GM12878 (cell line): ENCODE data around the gene UBE2E1. TPM values are rescaled to one million over a fixed set of nuclear protein-coding genes. Genes with fewer than 3 reads are reported as not detected.
A peak's percentile ranks its signal among the peaks of the same experiment; 100 is the strongest.

Experiments
- ATAC-seq: fragments of 200-7000 bp; cut with Tn5 transposase; 3 replicates; pipeline ENCODE4 v1.9.1; 2020; ENCODE audit warnings: mild to moderate bottlenecking, moderate library complexity
- BruUV-seq: library from RNA; stranded (reverse); fragments of 400-500 nt; replicated peaks from 2 replicates; lab custom pipeline; 2021; lab: Mats Ljungman, UMichigan
- CTCF ChIA-PET: fragments of 300-600 bp; sonication (Branson Sonifier 250); formaldehyde crosslinking; extraction: SDS; loops from one replicate; lab custom pipeline; 2021; ENCODE audit warnings: inconsistent platforms; lab: Yijun Ruan, JAX
- POLR2A ChIA-PET: fragments of 350-600 bp; formaldehyde crosslinking; extraction: SDS; loops from one replicate; lab custom pipeline; 2021; ENCODE audit warnings: inconsistent platforms; lab: Charles Lee
- RAD21 ChIA-PET: fragments of 300-600 bp; sonication (Branson Sonifier 250); formaldehyde crosslinking; loops from one replicate; lab custom pipeline; 2023; ENCODE audit warnings: antibody characterized with exemption; ENCODE audit not compliant: unreplicated experiment; lab: Charles Lee
- SMC1A ChIA-PET: fragments of 300-600 bp; sonication (Branson Sonifier 250); formaldehyde crosslinking; loops from one replicate; lab custom pipeline; 2023; ENCODE audit not compliant: unreplicated experiment, uncharacterized antibody; lab: Charles Lee
- DNase-seq: peaks from one replicate; pipeline ENCODE4 v3.0.0-alpha.2; 2011; ENCODE audit warnings: low read depth, low spot score
- FAIRE-seq: peaks from 3 replicates; lab custom pipeline; 2011; peaks lifted over from hg19 to GRCh38; lab: Jason Lieb, UNC
- H2AFZ ChIP-seq: 2 replicates; pipeline ENCODE4 v1.6.0; 2011; ENCODE audit warnings: low read depth, low read length, control low read depth; ENCODE audit not compliant: control insufficient read depth
- H3K27ac ChIP-seq: 2 replicates; pipeline ENCODE4 v1.5.1; 2011; ENCODE audit warnings: control low read depth; ENCODE audit not compliant: control insufficient read depth, insufficient read depth
- H3K27me3 ChIP-seq, 2 experiments: replicated peaks in 1 of 2; 2 replicates each; pipeline versions ENCODE4 v1.6.0 to v1.6.1; 2011; ENCODE audit warnings: low read length in 1 of 2; ENCODE audit not compliant: control insufficient read depth in 2 of 2, insufficient read depth in 2 of 2
- H3K36me3 ChIP-seq, 2 experiments: 2 replicates each; pipeline ENCODE4 v1.5.1; 2011; ENCODE audit warnings: low read length in 1 of 2; ENCODE audit not compliant: control insufficient read depth in 2 of 2, insufficient read depth in 2 of 2
- H3K4me1 ChIP-seq: 2 replicates; pipeline ENCODE4 v1.6.1; 2011; ENCODE audit warnings: mild to moderate bottlenecking, low read length, moderate library complexity, mixed read lengths; ENCODE audit not compliant: control insufficient read depth, insufficient read depth
- H3K4me2 ChIP-seq: 2 replicates; pipeline ENCODE4 v1.6.0; 2011; ENCODE audit warnings: control low read depth; ENCODE audit not compliant: control insufficient read depth, insufficient read depth
- H3K4me3 ChIP-seq: fragments of 200-600 bp; sonication (generic); 2 replicates; pipeline ENCODE4 v1.5.1; 2016
- H3K79me2 ChIP-seq: 2 replicates; pipeline ENCODE4 v1.6.0; 2011; ENCODE audit warnings: low read length; ENCODE audit not compliant: control insufficient read depth, insufficient read depth
- H3K9ac ChIP-seq: 2 replicates; pipeline ENCODE4 v1.8.0; 2011; ENCODE audit warnings: low read length, control low read depth, mixed read lengths; ENCODE audit not compliant: control insufficient read depth, insufficient read depth
- H3K9me3 ChIP-seq: replicated peaks from 3 replicates; pipeline ENCODE4 v1.5.1; 2011; ENCODE audit warnings: mild to moderate bottlenecking, low read length; ENCODE audit not compliant: control insufficient read depth, insufficient read depth
- H4K20me1 ChIP-seq: 2 replicates; pipeline ENCODE4 v1.6.0; 2011; ENCODE audit not compliant: control insufficient read depth, insufficient read depth
- CHD2 ChIP-seq: IDR thresholded peaks from 2 replicates; pipeline ENCODE4 v1.6.1; 2011; ENCODE audit warnings: low read depth, low read length, improper control_type of control experiment, borderline replicate concordance
- CHD4 ChIP-seq: fragments of 200-600 bp; sonication (generic); IDR thresholded peaks from 2 replicates; pipeline ENCODE4 v1.6.1; 2016; ENCODE audit warnings: mild to moderate bottlenecking
- FOS ChIP-seq: IDR thresholded peaks from 3 replicates; pipeline ENCODE4 v1.6.1; 2011; ENCODE audit warnings: borderline replicate concordance; ENCODE audit not compliant: insufficient read length; ENCODE audit errors: extremely low read depth
- GABPA ChIP-seq: IDR thresholded peaks from 2 replicates; pipeline ENCODE4 v1.6.1; 2014; ENCODE audit warnings: antibody characterized with exemption, low read depth, mild to moderate bottlenecking, inconsistent platforms
- JUNB ChIP-seq: IDR thresholded peaks from 2 replicates; pipeline ENCODE4 v1.6.1; 2016; ENCODE audit warnings: antibody characterized with exemption, mild to moderate bottlenecking
- JUND ChIP-seq: IDR thresholded peaks from 2 replicates; pipeline ENCODE4 v1.6.1; 2012; ENCODE audit warnings: low read depth, mild to moderate bottlenecking, low read length, improper control_type of control experiment, moderate library complexity
- MEF2A ChIP-seq: IDR thresholded peaks from 2 replicates; pipeline ENCODE4 v1.6.1; 2011; ENCODE audit warnings: low read depth, mild to moderate bottlenecking, low read length, moderate library complexity; ENCODE audit not compliant: insufficient read depth
- MTA2 ChIP-seq: fragments of 450-650 bp; IDR thresholded peaks from 2 replicates; pipeline ENCODE4 v1.6.1; 2016; ENCODE audit warnings: low read depth, mild to moderate bottlenecking, moderate library complexity
- SMARCA5 ChIP-seq: fragments of 450-650 bp; IDR thresholded peaks from 2 replicates; pipeline ENCODE4 v1.6.1; 2017; ENCODE audit warnings: mild to moderate bottlenecking
- ZNF207 ChIP-seq: fragments of 450-650 bp; IDR thresholded peaks from 2 replicates; pipeline ENCODE4 v1.6.1; 2014; ENCODE audit warnings: antibody characterized with exemption, mild to moderate bottlenecking, borderline replicate concordance
- ZZZ3 ChIP-seq: IDR thresholded peaks from 2 replicates; pipeline ENCODE4 v1.6.1; 2011; ENCODE audit warnings: low read depth; ENCODE audit not compliant: control insufficient read depth, insufficient read length
- WGBS: methylation state at CpG from one replicate; pipeline ENCODE4 v1.1.6; 2016; ENCODE audit warnings: low lambda C conversion rate; ENCODE audit not compliant: insufficient replicate concordance, insufficient coverage; ENCODE audit errors: missing lambda C conversion rate; 5-methylcytosine and 5-hydroxymethylcytosine counted together
- in situ Hi-C: fragments of 300-500 bp; cut with MboI; formaldehyde crosslinking; loops from 9 replicates; pipeline ENCODE4 v1.14.3; 2018; ENCODE audit warnings: mixed read lengths
- intact Hi-C: fragments of 100-400 bp; cut with micrococcal nuclease; formaldehyde crosslinking; loops from one replicate; pipeline ENCODE4 v1.14.2; 2022; ENCODE audit not compliant: unreplicated experiment
- polyA plus RNA-seq, 11 experiments: library from polyadenylated mRNA; depleted of rRNA in 4 of 11; unstranded in 6 of 11; stranded (reverse) in 5 of 11; fragments of >200 nt; fragmentation: Nextera tagmentation in 4 of 11; fragmentation: Illumina TruSeq in 1 of 11; extraction: Ambion mirVana in 4 of 11; extraction: Trizol in 1 of 11; gene quantifications; 1 replicate in 1 of 11; 2 replicates in 10 of 11; pipeline versions ENCODE4 v1.2.1 to v1.2.3, GENCODE V29; 2011 to 2016; ENCODE audit warnings: inconsistent platforms in 2 of 11, missing spikeins in 2 of 11, low read depth in 1 of 11
- total RNA-seq, 4 experiments: library from RNA; depleted of rRNA in 3 of 4; stranded (reverse); fragments of >200 nt in 3 of 4; fragmentation: Illumina TruSeq in 1 of 4; extraction: Trizol in 1 of 4; gene quantifications; 2 replicates each; pipeline versions ENCODE4 v1.2.1 to v1.2.3, GENCODE V29; 2013 to 2021
- TF ChIP-seq, protein P1 (sequence below): IDR thresholded peaks from 2 replicates; pipeline ENCODE4 v1.6.1; 2011; ENCODE audit warnings: mild to moderate bottlenecking, low read depth, low read length, moderate library complexity; ENCODE audit not compliant: insufficient replicate concordance
- TF ChIP-seq, protein P2 (sequence below): fragments of 450-650 bp; IDR thresholded peaks from 2 replicates; pipeline ENCODE4 v1.6.1; 2017; ENCODE audit warnings: mild to moderate bottlenecking
- TF ChIP-seq, protein P3 (sequence below): IDR thresholded peaks from 2 replicates; pipeline ENCODE4 v1.6.1; 2012; ENCODE audit warnings: improper control_type of control experiment, low read depth, low read length; ENCODE audit not compliant: insufficient replicate concordance

Gene UBE2E1
- total and polyA plus RNA-seq, 10 of the 15 experiments (the other 5 are each of a cell fraction or from before 2014, with no cell fraction given), result 18.7 to 425 (median 147) TPM

DNA sequence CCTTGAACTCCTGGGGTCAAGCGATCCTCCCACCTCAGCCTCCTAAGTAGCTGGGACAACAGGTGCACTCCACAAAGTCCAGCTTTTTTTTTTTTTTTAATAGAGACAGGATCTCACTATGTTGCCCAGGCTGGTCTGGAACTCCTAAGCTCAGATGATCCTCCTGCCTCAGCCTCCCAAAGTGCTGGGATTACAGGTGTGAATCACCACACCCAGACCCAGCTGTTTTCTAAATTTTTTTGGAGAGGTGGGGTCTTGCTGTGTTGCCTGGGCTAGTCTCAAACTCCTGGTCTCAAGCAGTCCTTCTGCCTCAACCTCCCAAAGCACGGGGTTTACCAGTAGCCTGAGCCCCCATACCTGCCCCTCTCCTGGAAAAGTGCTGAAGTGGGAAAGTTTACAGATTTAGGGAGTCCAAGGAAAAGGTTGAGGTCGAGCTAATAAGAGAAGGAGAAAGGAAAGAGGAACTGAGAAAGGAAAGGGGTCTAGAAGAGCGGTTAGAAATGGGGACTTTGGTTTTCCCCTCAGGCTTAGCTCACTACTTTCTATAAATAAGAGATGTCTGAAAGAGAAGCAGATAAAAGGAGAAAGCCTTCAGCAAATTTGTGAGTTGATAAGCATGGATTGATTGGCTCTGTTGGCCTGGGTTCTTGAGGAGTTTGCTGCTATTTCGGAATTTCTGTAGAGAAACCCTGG, 23.6 kb downstream of the UBE2E1 start:
- H3K27ac ChIP-seq, result peak overlapping the region; percentile 87
- H3K4me1 ChIP-seq, result peaks cover 47% of the 10 kb centered on the region
- DNase-seq (peak; percentile 77), ATAC-seq (peak; percentile 71), FAIRE-seq (peak; percentile 65)
- H3K36me3 ChIP-seq, result peaks cover 0 to 7% of the 10 kb centered on the region in 2 experiments; a peak in 2 of 4 replicates
- 0 out of 2 replicates have a peak overlapping the region, but pooled peaks have one; percentile 16 for H3K4me3 ChIP-seq
- no peak overlapping the region for H2AFZ ChIP-seq
- in situ Hi-C loops (no loop called here), intact Hi-C loops (loop anchor here (1.0 kb wide), 1 partner anchor 22 kb away; no protein-coding TSS in a partner anchor)
- H3K9ac ChIP-seq, result no peak overlapping the region
- RAD21 ChIA-PET, result interaction anchor here (0.8 to 4.8 kb wide), 14 partner anchors 7 to 256 kb away, joined by 3 to 96 read pairs (median 6); partner anchors contain the start of genes NKIRAS1 and RPL15
- CTCF ChIA-PET, result interaction anchor here (0.6 to 6.6 kb wide), 8 partner anchors 17 to 248 kb away, joined by 3 to 103 read pairs (median 12); no protein-coding TSS in a partner anchor
- no peaks in the 10 kb centered on the region for H3K9me3 ChIP-seq
- POLR2A ChIA-PET, result interaction anchor here (0.5 to 7.8 kb wide), 8 partner anchors 8 to 121 kb away, joined by 3 to 92 read pairs (median 4); partner anchors contain the start of genes NKIRAS1 and RPL15
- 18% methylated on average over 5 of the region's 5 CpGs for WGBS
- SMC1A ChIA-PET, result interaction anchor here (0.7 to 14.1 kb wide), 14 partner anchors 8 to 175 kb away, joined by 3 to 224 read pairs (median 6); no protein-coding TSS in a partner anchor
- BruUV-seq, result no TSS peak
- H3K4me2 ChIP-seq, result peak overlapping the region; percentile 86
- 0 out of 2 replicates have a peak, but pooled peaks cover 3% of the 10 kb centered on the region for H4K20me1 ChIP-seq
- H3K79me2 ChIP-seq, result peaks cover 88% of the 10 kb centered on the region
- H3K27me3 ChIP-seq, result no peaks in the 10 kb centered on the region
- TF ChIP-seq MTA2, result peak; percentile 98
- peak; percentile 83 for TF ChIP-seq JUNB
- TF ChIP-seq, protein P1, sequence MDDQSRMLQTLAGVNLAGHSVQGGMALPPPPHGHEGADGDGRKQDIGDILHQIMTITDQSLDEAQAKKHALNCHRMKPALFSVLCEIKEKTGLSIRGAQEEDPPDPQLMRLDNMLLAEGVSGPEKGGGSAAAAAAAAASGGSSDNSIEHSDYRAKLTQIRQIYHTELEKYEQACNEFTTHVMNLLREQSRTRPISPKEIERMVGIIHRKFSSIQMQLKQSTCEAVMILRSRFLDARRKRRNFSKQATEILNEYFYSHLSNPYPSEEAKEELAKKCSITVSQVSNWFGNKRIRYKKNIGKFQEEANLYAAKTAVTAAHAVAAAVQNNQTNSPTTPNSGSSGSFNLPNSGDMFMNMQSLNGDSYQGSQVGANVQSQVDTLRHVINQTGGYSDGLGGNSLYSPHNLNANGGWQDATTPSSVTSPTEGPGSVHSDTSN, result no peak
- TF ChIP-seq, protein P2, sequence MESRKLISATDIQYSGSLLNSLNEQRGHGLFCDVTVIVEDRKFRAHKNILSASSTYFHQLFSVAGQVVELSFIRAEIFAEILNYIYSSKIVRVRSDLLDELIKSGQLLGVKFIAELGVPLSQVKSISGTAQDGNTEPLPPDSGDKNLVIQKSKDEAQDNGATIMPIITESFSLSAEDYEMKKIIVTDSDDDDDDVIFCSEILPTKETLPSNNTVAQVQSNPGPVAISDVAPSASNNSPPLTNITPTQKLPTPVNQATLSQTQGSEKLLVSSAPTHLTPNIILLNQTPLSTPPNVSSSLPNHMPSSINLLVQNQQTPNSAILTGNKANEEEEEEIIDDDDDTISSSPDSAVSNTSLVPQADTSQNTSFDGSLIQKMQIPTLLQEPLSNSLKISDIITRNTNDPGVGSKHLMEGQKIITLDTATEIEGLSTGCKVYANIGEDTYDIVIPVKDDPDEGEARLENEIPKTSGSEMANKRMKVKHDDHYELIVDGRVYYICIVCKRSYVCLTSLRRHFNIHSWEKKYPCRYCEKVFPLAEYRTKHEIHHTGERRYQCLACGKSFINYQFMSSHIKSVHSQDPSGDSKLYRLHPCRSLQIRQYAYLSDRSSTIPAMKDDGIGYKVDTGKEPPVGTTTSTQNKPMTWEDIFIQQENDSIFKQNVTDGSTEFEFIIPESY, result no peak
- no peak for TF ChIP-seq ZZZ3
- TF ChIP-seq ZNF207, result no peak
- TF ChIP-seq CHD4, result peak; percentile 97; the same call in 1 of the 2 replicates
- TF ChIP-seq, protein P3, sequence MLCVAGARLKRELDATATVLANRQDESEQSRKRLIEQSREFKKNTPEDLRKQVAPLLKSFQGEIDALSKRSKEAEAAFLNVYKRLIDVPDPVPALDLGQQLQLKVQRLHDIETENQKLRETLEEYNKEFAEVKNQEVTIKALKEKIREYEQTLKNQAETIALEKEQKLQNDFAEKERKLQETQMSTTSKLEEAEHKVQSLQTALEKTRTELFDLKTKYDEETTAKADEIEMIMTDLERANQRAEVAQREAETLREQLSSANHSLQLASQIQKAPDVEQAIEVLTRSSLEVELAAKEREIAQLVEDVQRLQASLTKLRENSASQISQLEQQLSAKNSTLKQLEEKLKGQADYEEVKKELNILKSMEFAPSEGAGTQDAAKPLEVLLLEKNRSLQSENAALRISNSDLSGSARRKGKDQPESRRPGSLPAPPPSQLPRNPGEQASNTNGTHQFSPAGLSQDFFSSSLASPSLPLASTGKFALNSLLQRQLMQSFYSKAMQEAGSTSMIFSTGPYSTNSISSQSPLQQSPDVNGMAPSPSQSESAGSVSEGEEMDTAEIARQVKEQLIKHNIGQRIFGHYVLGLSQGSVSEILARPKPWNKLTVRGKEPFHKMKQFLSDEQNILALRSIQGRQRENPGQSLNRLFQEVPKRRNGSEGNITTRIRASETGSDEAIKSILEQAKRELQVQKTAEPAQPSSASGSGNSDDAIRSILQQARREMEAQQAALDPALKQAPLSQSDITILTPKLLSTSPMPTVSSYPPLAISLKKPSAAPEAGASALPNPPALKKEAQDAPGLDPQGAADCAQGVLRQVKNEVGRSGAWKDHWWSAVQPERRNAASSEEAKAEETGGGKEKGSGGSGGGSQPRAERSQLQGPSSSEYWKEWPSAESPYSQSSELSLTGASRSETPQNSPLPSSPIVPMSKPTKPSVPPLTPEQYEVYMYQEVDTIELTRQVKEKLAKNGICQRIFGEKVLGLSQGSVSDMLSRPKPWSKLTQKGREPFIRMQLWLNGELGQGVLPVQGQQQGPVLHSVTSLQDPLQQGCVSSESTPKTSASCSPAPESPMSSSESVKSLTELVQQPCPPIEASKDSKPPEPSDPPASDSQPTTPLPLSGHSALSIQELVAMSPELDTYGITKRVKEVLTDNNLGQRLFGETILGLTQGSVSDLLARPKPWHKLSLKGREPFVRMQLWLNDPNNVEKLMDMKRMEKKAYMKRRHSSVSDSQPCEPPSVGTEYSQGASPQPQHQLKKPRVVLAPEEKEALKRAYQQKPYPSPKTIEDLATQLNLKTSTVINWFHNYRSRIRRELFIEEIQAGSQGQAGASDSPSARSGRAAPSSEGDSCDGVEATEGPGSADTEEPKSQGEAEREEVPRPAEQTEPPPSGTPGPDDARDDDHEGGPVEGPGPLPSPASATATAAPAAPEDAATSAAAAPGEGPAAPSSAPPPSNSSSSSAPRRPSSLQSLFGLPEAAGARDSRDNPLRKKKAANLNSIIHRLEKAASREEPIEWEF, result peak; percentile 65
- peak; percentile 44; the same call in 1 of the 2 replicates for TF ChIP-seq GABPA
- no peak for TF ChIP-seq SMARCA5
- TF ChIP-seq FOS, result no peak
- TF ChIP-seq MEF2A, result peak; percentile 97
- TF ChIP-seq JUND, result no peak
- no peak; the same call in 1 of the 2 replicates for TF ChIP-seq CHD2
